Karpas-422 (cell line): ENCODE measurements around the gene GKAP1. TPM values are rescaled to one million over a fixed set of nuclear protein-coding genes. Genes with fewer than 3 reads are reported as not detected.
"Not testable (repeated sequence)": the region's sequence is repeated elsewhere in the genome, so short reads cannot be mapped to it uniquely, and the experiment has no call there.

Experiments
- DNase-seq: peaks from one replicate; pipeline ENCODE4 v3.0.0-alpha.2; 2015
- H2AFZ ChIP-seq: fragments of 200-600 bp; sonication (generic); 2 replicates; pipeline ENCODE4 v1.6.1; 2014; ENCODE audit warnings: antibody characterized with exemption, low read length, mixed read lengths
- H3K27ac ChIP-seq: fragments of 200-600 bp; sonication (generic); 2 replicates; pipeline ENCODE4 v1.5.1; 2014; ENCODE audit warnings: mild to moderate bottlenecking, low read length, moderate library complexity
- H3K27me3 ChIP-seq: fragments of 200-600 bp; sonication (generic); 2 replicates; pipeline ENCODE4 v1.6.1; 2014; ENCODE audit warnings: low read length, mixed read lengths
- H3K36me3 ChIP-seq: fragments of 200-600 bp; sonication (generic); 2 replicates; pipeline ENCODE4 v1.6.1; 2014; ENCODE audit warnings: low read length, mixed read lengths; ENCODE audit not compliant: insufficient read depth
- H3K4me1 ChIP-seq: fragments of 200-600 bp; sonication (generic); 2 replicates; pipeline ENCODE4 v1.6.1; 2014; ENCODE audit warnings: mild to moderate bottlenecking, low read length, mixed read lengths
- H3K4me2 ChIP-seq: fragments of 200-600 bp; sonication (generic); 2 replicates; pipeline ENCODE4 v1.6.1; 2014; ENCODE audit warnings: low read length, low read depth, mild to moderate bottlenecking; ENCODE audit not compliant: poor library complexity, severe bottlenecking
- H3K4me3 ChIP-seq: fragments of 200-600 bp; sonication (generic); 2 replicates; pipeline ENCODE4 v1.5.1; 2014; ENCODE audit warnings: mild to moderate bottlenecking, antibody characterized with exemption, low read length, mixed read lengths
- H3K79me2 ChIP-seq: fragments of 200-600 bp; sonication (generic); 2 replicates; pipeline ENCODE4 v1.6.1; 2014; ENCODE audit warnings: mild to moderate bottlenecking, low read length, mixed read lengths
- H3K9ac ChIP-seq: fragments of 200-600 bp; sonication (generic); 2 replicates; pipeline ENCODE4 v1.6.0; 2014; ENCODE audit warnings: low read length
- H3K9me2 ChIP-seq: fragments of 200-600 bp; sonication (generic), shearing (Covaris generic); replicated peaks from 2 replicates; pipeline ENCODE4 v1.6.0; 2014; ENCODE audit warnings: mild to moderate bottlenecking, low read length, moderate library complexity; ENCODE audit not compliant: insufficient read depth
- H3K9me3 ChIP-seq: fragments of 300-700, 200-600 bp; sonication (generic); 2 replicates; pipeline ENCODE4 v1.6.1; 2014; ENCODE audit warnings: low read length, mixed read lengths
- H4K20me1 ChIP-seq: fragments of 200-600 bp; sonication (generic); 2 replicates; pipeline ENCODE4 v1.6.1; 2014; ENCODE audit warnings: mild to moderate bottlenecking, antibody characterized with exemption, low read length, low read depth; ENCODE audit not compliant: insufficient read depth
- total RNA-seq: library from RNA; depleted of rRNA; stranded (reverse); fragments of >200 nt; shearing (Covaris generic); gene quantifications from 2 replicates; pipeline ENCODE4 v1.2.3, GENCODE V29; 2014; ENCODE audit warnings: low replicate concordance

The GKAP1 gene
- total RNA-seq, 1 experiment from 2014 or later, result 13.4 TPM

DNA sequence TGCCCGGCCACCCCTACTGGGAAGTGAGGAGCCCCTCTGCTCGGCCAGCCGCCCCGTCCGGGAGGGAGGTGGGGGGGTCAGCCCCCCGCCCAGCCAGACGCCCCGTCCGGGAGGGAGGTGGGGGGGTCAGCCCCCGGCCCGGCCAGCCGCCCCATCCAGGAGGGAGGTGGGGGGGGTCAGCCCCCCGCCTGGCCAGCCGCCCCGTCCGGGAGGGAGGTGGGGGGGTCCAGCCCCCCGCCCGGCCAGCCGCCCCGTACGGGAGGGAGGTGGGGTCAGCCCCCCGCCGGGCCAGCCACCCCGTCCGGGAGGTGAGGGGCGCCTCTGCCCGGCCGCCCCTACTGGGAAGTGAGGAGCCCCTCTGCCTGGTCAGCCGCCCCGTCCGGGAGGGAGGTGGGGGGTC lies 13.1 kb downstream of the GKAP1 start:
- H3K27ac ChIP-seq, H3K79me2 ChIP-seq, H3K36me3 ChIP-seq, H3K4me1 ChIP-seq, H3K4me3 ChIP-seq, H4K20me1 ChIP-seq, H3K9me3 ChIP-seq, H3K9me2 ChIP-seq, H2AFZ ChIP-seq, H3K9ac ChIP-seq, H3K4me2 ChIP-seq, H3K27me3 ChIP-seq, DNase-seq: not testable (repeated sequence)

DNA sequence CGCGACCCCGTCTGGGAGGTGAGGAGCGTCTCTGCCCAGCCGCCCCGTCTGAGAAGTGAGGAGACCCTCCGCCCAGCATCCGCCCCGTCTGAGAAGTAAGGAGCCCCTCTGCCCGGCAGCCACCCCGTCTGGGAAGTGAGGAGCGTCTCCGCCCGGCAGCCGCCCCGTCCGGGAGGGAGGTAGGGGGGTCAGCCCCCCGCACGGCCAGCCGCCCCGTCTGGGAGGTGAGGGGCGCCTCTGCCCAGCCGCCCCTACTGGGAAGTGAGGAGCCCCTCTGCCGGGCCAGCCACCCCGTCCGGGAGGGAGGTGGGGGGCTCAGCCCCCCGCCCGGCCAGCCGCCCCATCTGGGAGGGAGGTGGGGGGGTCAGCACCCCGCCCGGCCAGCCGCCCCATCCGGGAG lies 13.6 kb downstream of the GKAP1 start:
- not testable (repeated sequence) for H3K79me2 ChIP-seq, H3K36me3 ChIP-seq, H3K4me1 ChIP-seq, H3K9me2 ChIP-seq, H3K9ac ChIP-seq, H3K9me3 ChIP-seq, H2AFZ ChIP-seq, H3K27me3 ChIP-seq, DNase-seq, H3K27ac ChIP-seq, H3K4me3 ChIP-seq, H3K4me2 ChIP-seq, H4K20me1 ChIP-seq

DNA sequence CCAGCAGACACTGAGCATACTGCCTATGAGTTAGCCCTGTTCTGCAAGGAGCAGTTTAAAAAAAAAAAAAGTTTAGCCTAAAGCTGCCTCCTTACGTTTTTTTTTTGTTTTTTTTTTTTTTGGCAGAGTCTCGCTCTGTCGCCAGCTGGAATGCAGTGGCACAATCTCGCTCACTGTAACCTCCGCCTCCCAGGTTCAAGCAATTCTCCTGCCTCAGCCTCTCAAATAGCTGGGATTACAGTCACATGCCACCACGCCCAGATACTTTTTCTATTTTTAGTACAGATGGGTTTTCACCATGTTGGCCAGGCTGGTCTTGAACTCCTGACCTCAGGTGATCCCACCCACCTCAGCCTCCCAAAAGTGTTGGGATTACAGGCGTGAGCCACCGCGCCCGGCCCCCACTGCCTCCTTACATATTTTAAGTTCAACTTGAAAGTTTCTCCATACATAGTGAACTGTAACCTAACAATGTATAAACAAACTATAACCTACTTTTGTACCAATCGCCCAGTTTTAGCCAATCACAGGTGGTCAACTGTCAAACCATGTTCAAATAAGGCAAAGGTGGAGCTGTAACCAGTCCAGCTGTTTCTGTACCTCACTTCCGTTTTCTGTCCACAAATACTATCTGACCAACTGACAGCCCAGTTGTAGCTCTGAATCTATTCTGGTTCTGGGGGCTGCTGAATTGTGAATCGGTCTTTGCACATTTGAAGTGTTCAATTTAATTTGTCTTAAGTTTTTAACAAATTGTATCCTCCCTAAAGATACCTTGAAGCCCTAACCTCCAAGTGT lies 17.1 kb downstream of the GKAP1 start:
- no peaks in the 10 kb centered on the region for H3K9me3 ChIP-seq
- H4K20me1 ChIP-seq, result no peaks in the 10 kb centered on the region
- H2AFZ ChIP-seq, result no peak overlapping the region
- no peak overlapping the region for H3K9ac ChIP-seq
- no peak for DNase-seq
- H3K4me2 ChIP-seq, result no peak overlapping the region
- no peaks in the 10 kb centered on the region for H3K79me2 ChIP-seq
- no peaks in the 10 kb centered on the region for H3K9me2 ChIP-seq
- H3K36me3 ChIP-seq, result no peaks in the 10 kb centered on the region
- no peaks in the 10 kb centered on the region for H3K27me3 ChIP-seq
- no peak overlapping the region for H3K27ac ChIP-seq
- H3K4me1 ChIP-seq, result no peaks in the 10 kb centered on the region
- H3K4me3 ChIP-seq, result no peak overlapping the region

DNA sequence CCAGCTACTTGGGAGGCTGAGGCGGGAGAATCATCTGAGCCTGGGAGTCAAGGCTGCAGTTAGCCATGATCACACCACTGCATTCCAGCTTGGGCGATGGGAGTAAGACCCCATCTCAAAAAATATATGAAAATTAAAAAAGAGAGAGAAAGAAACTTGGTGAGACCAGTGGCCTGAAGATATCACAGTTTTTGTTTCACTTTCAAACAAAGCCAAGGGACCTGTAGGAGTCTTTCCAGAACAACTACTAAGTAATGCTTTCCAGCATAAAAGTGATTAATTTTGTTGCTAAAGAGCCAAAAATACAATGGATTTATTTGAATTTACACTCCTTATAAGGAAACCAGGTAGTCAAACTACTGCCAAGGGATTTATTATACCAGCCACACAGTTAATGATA lies 23.5 kb downstream of the GKAP1 start:
- Histone ChIP-seq H3K36me3 (no peaks in the 10 kb centered on the region), H4K20me1 (no peaks in the 10 kb centered on the region), H3K27ac (no peak overlapping the region), H3K4me2 (no peak overlapping the region), H3K4me1 (no peaks in the 10 kb centered on the region), H2AFZ (no peak overlapping the region), H3K79me2 (no peaks in the 10 kb centered on the region), H3K9me3 (no peaks in the 10 kb centered on the region), H3K9ac (no peak overlapping the region), H3K4me3 (no peak overlapping the region), H3K9me2 (0 out of 2 replicates have a peak, but pooled peaks cover 2% of the 10 kb centered on the region), H3K27me3 (no peaks in the 10 kb centered on the region)
- DNase-seq, result no peak

DNA sequence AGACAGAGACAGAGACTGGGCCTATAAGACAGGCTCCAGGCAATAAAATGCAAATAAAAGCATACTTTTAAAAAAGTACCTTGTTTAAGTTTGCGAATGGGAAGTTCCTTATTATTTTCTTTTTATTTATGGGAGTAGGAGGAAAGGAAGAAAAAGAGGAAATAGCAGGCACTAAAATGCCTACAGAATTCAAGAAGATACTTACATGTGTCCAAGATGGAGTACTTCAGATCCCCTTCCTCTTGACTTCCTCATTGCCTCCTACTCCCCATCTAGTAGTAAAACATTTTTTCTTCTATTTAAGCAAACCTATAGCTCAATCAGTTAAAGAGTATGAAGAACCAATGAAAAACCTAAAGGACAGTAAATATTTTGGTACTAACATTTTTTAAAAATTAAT lies 24.8 kb downstream of the GKAP1 start:
- Histone ChIP-seq H3K9me2 (0 out of 2 replicates have a peak, but pooled peaks cover 2% of the 10 kb centered on the region), H3K27me3 (no peaks in the 10 kb centered on the region), H4K20me1 (no peaks in the 10 kb centered on the region), H3K9me3 (no peaks in the 10 kb centered on the region), H2AFZ (peak overlapping the region; percentile 48; the same call in 1 of the 2 replicates), H3K36me3 (no peaks in the 10 kb centered on the region), H3K4me2 (no peak overlapping the region), H3K79me2 (no peaks in the 10 kb centered on the region), H3K9ac (no peak overlapping the region), H3K4me1 (no peaks in the 10 kb centered on the region), H3K27ac (no peak overlapping the region), H3K4me3 (no peak overlapping the region)
- DNase-seq, result no peak

DNA sequence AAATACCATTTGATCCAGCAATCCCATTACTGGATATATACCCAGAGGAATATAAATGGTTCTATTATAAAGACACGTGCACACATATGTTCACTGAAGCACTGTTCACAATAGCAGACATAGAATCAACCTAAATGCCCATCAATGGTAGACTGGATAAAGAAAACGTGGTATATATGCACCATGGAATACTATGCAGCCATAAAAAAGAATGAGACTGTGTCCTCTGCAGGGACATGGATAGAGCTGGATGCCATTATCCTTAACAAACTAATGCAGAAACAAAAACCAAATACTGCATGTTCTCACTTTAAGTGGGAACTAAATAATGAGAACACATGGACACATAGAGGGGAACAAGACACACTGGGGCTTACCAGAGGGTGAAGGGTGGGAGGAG lies 39.4 kb downstream of the GKAP1 start:
- H3K79me2 ChIP-seq, result no peaks in the 10 kb centered on the region

DNA sequence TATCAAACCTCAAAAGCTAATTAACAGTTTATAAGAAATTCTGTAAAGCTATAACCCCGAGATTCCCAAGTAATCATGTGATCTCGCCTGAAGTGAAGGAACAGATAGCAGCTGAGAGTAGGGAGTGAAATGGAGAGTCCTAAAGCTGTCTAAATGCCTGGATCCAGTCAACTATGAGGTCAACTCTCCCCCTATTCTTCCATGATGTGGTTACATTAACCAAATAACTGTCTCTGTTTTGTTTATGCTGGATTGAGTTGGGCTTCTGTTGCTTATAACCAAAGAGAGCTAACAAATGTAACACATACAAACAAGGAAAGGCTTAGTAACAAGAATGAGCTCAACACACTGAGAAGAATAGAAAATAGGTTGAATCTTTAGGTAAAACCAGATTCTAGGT lies 41.6 kb downstream of the GKAP1 start:
- Histone ChIP-seq H3K4me1 (peaks cover 6% of the 10 kb centered on the region), H2AFZ (no peak overlapping the region), H3K27ac (no peak overlapping the region), H3K27me3 (no peaks in the 10 kb centered on the region), H3K4me2 (no peak overlapping the region), H4K20me1 (no peaks in the 10 kb centered on the region), H3K9ac (no peak overlapping the region), H3K36me3 (no peaks in the 10 kb centered on the region), H3K9me3 (no peaks in the 10 kb centered on the region), H3K79me2 (no peaks in the 10 kb centered on the region), H3K4me3 (no peak overlapping the region), H3K9me2 (no peaks in the 10 kb centered on the region)
- DNase-seq, result no peak

More for the DNA sequence above, 39.4 kb downstream of the GKAP1 start:
- Histone ChIP-seq H3K27me3 (no peaks in the 10 kb centered on the region), H3K9me2 (no peaks in the 10 kb centered on the region), H3K9me3 (no peaks in the 10 kb centered on the region), H3K4me1 (peaks cover 6% of the 10 kb centered on the region), H3K27ac (no peak overlapping the region), H3K36me3 (0 out of 2 replicates have a peak, but pooled peaks cover 3% of the 10 kb centered on the region), H3K4me3 (no peak overlapping the region), H3K9ac (no peak overlapping the region), H2AFZ (no peak overlapping the region), H4K20me1 (no peaks in the 10 kb centered on the region), H3K4me2 (no peak overlapping the region)
- no peak for DNase-seq

DNA sequence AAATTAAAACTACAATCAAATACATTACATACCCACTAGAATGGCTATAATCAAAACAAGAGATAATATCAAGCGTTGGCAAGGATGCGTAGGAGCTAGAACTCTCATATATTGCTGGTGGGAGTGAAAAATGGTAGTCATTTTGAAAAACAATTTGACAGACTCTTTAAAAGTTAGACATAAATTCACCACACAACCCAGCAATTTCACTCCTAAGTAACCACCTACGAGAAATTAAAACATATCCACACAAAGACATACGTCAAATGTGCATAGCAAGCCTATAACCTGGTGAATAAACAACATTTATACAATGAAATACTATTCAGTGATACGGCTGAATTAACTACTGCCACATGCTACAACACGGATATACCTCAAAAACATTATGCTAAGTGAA lies 44.7 kb downstream of the GKAP1 start:
- no peak overlapping the region for H2AFZ ChIP-seq
- H3K9me3 ChIP-seq, result no peaks in the 10 kb centered on the region
- H3K9ac ChIP-seq, result no peak overlapping the region
- H3K4me3 ChIP-seq, result no peak overlapping the region
- H3K9me2 ChIP-seq, result no peaks in the 10 kb centered on the region
- H4K20me1 ChIP-seq, result no peaks in the 10 kb centered on the region
- no peak overlapping the region for H3K4me2 ChIP-seq
- H3K4me1 ChIP-seq, result no peaks in the 10 kb centered on the region
- DNase-seq, result no peak
- no peak overlapping the region for H3K27ac ChIP-seq
- H3K27me3 ChIP-seq, result no peaks in the 10 kb centered on the region
- H3K79me2 ChIP-seq, result no peaks in the 10 kb centered on the region
- no peaks in the 10 kb centered on the region for H3K36me3 ChIP-seq
